PFSK-1 (cell line): ENCODE data around the gene PPM1D.

Source experiments
- FOXP2 ChIP-seq: optimal IDR thresholded peaks from 2 replicates; pipeline ENCODE3; 2011; ENCODE audit warnings: borderline replicate concordance, control low read depth, inconsistent platforms; ENCODE audit not compliant: insufficient read depth; ENCODE audit errors: extremely low read length, extremely low read depth
- POLR2AphosphoS5 ChIP-seq: IDR thresholded peaks from 2 replicates; pipeline ENCODE4 v1.6.1; 2012; ENCODE audit warnings: low read depth, mild to moderate bottlenecking, control low read depth, low read length, moderate library complexity
- TAF1 ChIP-seq: IDR thresholded peaks from 2 replicates; pipeline ENCODE4 v1.6.1; 2012; ENCODE audit warnings: low read length, control low read depth, borderline replicate concordance; ENCODE audit not compliant: insufficient read depth

DNA sequence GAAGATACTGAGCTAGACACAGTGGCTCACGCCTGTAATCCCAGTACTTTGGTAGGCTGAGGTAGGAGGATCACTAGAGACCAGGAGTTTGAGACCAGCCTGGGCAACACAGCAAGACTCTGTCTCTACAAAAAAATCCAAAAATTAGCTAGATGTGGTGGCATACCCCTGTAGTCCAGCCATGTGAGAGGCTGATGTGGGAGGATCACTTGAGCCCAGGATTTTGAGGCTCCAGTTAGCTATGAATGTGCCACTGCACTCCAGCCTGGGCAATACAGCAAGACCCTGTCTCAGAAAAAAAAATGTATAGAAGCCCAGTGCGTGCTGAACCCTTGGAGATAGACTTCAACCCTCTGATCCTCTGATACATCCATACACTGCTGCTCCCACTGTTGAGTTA lies 7.2 kb upstream of the PPM1D start:
- TF ChIP-seq TAF1 (no peak), FOXP2 (no peak), POLR2AphosphoS5 (no peak)
